HL-60/S4 treated with retinoic acid at 250 ng/mL for 4 days and 3 days (cell line): ENCODE data around the gene GSTO2.

Source experiments
- in situ Hi-C: fragments of 300-500 bp; cut with MboI; formaldehyde crosslinking; loops from 2 replicates; pipeline ENCODE4 v1.7.0; 2022; ENCODE audit warnings: low sequenced_read_pairs

GSTO2 gene

DNA sequence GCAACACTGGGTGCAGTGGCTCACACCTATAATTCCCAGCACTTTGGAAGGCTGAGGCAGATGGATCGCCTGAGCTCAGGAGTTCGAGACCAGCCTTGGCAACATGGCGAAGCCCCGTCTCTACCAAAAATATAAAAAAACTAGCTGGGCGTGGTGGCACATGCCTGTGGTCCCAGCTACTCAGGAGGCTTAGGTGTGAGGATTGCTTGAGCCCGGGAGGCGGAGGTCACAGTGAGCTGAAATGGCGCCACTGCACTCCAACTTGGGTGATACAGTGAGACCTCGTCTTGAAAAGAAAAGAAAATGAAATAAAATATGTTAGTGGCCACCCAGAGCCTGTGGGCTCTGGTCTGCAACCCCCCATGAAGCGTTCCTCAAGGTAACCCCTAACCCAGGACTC, 55.9 kb downstream of the GSTO2 start:
- in situ Hi-C loops: no loop called here

DNA sequence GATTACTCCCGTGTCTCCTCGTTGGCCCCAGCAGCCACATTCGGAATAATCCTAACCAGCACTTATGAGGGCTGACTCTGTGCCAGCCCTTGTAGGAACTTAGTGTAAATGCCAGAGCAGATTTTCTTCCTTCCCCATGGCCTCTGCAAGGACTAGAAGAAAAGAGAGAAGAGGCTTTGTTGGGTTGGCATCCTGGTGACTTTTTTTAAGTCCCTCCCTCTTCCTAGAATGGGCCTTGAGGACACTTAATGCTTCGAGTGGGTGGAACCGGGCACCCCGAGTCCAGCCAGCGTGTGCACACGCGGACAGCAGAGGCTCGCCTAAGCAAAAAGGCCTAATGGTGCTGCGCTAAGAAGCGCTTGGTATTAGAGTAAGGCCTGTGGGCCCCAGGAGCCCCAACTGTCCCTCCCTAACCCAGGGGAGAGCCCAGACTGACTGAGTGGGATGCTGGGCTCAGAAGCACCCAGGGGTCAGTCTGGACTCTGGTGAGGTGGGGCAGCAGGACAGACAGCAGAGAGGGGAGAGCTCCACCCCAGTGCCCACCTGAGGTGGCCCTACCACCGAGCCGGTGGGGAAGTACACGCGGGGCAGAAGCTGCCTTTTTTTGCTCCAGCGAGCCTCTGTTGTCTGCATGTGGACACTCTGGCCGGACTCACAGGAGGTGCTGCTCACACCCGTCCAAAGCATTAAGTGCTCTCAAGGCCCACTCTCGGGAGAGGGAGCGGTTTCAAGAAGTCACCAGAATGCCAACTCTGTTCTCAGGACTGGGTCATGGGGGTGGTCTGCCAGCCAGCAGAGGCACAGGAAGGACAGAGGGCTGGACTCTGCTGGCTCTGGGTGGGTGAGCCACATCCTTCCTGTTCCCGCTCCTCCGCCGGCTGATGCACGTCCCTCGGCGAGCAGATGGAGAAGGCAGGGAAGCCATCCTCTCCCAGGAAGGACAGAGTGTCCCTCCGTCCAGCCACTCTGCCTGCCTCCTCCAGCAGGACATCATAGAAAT, 56.8 kb downstream of the GSTO2 start:
- in situ Hi-C loops: no loop called here

DNA sequence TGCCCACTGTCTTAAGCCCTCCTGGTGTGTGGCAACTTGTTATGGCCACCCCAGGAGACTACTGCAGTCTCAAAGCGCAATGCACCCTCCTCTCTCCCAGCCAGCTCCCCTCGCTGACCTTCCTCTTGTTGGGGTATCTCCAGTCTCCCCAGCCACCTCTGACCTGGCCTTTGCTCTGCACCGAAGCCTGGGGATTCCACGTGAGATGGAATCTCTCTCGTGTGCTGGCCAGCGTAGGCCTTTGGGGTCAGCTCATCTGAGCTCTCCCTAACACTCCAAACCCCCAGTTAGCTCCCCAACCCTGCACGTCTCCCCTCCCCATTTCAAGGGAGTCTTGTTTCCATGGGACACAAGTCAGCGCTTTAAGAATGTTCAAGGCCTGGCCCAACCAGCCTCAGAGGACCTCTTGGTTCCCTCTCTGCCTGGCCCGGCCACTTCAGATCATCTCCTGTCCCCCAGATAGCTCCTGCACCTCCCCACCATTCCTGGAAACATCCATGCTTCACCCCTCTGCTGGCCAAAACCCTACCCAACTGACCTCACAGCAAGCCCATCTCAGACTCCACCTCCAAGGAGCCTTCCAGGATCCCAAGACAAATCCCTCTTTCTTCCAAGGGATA, 58.1 kb downstream of the GSTO2 start:
- in situ Hi-C loops: no loop called here

DNA sequence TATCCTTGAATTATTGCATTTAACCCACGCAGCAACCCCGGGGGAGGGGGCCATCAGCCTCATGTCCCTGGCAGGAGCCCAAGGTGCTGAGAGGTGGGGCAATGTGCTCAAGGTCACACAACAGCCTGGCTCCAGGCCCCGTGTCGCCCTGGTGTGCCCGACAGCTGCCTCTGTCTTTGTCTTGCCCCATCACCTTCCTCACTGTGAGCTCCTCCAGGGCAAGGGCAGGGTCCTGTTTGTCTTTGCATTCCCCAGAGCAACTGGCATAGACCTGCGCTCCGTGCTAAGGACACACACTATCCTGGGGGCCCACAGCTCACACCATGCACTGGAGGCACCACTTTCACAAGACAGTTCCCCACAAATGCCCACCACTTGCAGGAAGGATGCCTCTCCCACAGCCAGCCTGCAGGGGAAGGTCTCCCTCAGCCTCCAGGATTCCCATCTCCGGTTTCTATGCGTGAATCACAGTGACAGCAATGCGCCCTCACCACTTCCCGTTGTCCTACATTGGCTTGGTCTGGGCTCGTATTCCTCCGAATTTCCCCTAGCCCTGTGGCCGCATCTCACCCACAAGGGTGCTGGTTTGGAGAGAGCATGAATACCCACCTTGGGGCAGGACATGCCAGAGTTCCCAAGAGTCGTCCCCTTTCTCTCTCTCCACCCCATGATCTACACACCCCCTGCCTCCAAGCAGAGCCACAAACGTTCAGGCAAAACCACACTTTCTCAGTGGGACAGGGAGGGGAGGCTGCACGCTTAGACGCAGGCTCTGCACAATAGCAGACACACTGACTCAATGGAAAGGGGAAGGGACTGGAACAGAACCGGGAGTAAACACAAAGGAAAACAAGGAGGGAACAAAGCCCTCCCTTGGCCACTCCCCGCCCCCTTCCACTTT, 59.0 kb downstream of the GSTO2 start:
- in situ Hi-C loops: no loop called here

DNA sequence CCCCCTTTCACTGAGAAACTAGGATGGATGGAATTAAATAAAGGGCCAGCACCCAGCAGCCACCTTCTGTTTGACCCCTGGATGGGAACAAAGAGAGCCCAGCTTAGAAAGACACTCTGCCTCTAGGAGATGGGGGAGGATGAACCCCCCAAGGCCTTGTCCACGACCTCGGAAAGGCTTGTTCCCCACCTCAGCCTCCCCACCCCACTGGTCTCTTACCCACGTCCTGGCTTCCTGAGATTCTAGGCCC, 59.6 kb downstream of the GSTO2 start:
- in situ Hi-C loops: no loop called here

DNA sequence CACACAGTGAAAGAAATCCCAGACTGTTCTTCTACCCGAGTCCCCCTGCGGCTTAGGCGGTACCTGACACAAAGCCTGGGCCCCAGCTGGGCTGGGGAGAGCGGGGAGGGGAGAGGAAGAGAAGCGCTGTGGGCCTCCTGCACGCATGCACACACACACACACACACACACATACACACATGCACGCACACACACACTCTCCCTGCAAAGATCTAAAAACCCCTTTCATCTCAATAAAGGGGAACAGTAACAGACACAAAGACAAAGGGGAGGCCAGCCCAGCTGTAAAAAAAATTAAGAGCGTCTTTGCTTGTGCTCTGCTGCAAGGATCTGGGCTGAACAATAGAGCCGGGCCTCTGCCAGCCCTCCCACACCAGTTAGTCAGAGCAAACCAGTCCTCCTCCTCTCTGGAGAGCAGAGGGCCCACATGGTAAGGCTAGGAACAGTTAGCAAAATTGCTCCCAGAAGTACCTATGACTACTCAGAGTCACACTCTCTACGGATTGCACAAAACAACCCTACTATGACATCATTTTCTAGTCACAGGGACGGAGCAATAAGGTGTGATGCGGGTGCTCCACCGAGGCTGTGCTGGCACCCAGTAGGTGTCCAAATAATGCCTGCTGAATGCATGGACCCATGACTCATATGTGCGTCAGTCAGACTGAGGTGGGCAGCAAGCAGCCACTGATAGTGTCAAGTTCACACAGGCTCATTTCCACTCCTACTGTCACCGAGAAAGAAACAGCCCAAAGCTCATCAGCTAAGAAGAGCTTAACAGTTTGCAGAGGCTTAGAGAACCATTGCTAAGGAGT, 60.1 kb downstream of the GSTO2 start:
- in situ Hi-C loops: no loop called here

DNA sequence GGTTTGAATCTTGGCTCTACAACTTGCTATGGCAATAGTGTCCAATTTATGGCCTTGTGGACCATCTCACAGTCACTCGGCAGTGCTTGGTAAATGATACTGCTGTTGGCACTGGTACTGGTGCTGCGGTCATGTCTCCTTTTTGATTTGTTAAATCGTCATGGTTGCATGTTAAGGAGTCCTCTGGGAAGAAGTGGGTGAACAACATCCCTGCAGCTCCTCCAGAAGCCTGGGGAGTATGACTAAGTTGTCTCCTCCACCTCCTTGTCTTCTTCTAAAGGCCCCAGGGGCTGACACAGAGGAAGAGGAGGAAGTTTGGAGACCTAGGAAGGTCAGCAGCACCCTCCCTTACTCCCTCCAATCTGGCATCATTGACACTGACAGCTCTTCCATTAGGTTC, 60.8 kb downstream of the GSTO2 start:
- in situ Hi-C loops: no loop called here

DNA sequence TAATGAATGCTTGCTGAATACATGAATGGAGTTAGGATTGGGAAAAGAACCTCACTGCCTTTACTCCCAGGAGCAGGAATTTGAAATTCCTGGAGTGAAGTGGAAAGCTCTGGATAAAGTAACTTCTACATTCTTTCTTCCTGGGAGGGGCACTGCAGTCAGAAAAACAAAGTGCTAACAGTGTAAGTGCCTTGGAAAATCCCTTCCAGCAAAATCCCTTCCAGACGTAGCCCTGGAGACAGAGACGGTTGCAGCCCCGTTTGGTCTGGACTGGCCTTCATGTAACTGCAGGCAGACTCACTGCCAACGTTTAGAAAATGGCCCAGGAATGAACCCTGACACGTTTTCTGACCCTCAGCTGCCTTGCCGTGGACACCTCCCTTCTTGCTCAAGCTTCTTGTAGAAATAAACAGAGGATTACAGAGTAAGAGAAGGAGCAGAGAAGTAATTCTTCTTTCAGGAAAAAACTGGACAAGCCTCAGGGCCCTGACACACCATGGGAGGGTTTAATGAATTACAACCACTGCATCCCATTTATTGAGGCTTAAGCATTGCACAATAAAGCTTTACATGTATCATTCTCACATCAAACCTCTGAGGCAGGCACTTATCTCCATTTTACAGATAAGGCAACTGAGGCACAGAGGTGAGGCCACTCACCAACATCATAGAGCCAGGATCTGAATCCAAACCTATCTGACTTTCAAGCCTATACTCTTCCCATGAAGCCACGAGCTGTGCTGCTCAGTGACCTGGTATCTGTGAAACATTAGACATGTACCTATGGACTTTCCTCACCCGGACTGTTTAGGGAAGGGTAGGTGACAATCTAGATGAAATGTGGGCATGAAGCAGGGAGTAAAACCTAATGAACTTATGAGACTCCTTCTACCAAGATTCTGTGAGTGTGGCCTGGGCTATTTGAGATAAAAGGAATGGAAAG, 61.5 kb downstream of the GSTO2 start:
- in situ Hi-C loops: no loop called here

DNA sequence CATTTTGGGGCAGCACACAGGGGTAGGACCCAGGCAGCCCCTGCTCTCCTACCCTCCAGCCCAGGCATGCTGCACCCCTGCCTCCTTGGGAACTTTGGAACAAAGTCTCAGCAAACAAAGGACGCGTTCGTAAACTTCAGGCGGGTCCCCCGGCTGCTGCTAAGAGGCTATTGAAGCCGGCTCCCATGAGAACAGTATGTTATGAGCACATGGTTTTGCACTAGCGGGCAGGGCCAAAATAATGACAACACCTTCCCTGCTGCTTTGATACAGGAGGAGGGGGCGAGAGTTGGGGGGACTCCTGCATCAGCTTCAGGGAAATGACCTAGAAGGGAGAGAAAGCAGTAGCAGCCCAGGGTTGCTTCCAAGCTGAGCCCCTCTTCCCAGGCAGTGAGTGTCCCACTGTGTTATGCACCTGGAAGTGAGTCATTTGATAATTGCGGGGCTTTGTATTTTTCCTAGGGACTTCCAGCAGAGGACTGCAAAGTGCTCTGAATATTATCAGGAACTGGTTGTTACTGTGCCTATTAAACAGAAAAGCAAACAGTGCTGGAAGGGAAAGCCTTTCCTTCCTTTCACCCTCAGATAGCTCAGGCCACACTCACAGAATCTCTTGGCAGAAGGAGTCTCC, 62.3 kb downstream of the GSTO2 start:
- in situ Hi-C loops: no loop called here

DNA sequence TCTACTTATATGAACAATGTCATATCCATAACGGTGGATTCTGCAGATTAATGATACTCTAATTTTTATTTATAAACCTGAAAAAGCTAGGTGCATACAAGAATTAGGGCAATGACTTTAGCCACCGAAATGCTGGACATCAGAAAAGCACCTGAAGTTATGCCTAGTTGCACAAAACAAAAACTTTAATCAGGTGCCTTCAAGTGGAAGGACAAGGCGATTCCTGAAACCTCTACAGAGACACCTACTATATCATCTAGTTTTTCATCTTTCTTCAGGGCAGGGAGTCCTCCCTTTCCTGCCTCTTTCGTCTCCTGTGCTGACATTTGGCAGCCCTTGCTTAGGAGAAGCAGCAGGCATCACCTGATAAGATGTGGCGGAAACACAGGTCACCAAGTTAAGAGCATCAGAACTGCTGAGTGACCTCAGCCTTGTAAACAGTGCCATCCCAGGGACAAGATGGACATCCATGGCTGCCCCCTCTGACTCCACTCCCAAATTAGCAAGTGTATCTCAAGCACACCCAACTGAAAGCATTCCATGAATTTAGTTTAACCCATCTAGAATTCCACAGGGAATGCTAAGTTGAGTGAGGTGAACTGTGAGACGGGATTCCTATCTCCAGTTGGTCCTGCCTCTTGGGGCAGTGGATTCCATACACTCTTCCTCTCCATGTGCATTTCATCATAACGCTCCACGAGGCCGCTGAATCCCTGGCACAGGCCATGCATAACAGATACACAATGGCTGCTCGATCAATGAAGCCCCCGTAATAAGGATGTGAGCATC, 63.5 kb downstream of the GSTO2 start:
- in situ Hi-C loops: no loop called here

DNA sequence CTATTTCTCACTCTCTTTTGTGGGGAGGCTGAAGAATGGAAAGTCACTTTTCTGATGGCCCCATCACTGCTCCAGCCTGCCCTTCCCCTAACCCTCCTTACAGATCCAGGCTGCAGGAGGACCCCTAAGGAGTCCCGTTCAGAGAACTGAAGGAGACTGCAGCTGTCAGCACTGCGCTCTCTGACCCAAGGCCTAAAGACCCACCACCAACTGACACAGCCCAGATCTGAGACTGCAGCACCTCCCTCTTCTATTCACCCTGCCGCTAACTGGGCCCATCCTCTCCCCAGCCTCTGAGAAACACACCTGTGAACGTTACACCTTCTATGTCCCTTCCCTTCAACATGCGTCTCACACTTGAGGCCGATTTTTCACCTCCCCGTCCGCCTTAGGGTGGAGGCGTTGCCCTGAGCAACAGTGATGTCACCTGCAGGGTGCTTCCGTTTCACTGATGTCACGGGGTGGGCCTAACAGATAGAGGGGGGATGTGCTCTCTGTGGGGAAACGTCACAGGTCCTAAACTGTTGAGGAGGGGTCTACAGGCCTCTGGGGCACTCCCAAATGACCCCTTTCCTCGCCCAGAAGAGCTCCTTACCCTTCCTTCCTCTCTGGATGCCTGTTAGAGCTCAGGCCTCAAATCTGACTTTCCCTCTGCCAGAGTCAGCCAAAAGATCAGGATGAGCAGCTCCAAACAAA, 64.2 kb downstream of the GSTO2 start:
- in situ Hi-C loops: no loop called here

DNA sequence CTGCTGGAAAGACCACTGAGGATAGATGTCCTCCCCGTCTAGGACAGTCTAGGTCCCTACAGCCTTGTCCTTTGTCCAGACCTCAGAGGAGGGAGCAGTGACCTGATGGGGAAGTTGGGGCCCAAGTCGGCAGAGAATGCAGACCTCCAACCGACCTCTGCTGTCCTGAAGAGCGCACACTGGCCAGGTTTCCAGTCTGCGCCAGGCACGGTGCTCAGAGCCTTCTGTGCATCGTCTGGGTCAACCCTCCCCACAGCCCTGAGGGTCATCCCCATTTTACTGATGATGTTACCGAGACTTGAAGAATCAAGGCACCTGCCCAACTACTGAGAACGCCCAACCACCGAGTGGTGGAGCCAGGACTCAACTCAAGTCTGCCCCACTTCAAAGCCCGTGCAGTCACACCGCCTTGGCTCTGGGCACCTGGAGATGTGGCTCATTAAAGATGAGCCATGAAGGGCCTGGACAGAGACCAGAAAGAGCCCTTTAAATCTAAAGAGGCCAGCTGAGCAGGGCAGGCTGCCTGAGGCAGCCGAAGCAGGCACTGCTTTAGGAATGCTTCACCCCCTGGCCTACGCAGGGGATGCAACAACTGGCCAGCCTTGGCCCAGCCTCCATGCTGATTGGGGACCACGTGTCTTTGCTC, 64.9 kb downstream of the GSTO2 start:
- in situ Hi-C loops: no loop called here

DNA sequence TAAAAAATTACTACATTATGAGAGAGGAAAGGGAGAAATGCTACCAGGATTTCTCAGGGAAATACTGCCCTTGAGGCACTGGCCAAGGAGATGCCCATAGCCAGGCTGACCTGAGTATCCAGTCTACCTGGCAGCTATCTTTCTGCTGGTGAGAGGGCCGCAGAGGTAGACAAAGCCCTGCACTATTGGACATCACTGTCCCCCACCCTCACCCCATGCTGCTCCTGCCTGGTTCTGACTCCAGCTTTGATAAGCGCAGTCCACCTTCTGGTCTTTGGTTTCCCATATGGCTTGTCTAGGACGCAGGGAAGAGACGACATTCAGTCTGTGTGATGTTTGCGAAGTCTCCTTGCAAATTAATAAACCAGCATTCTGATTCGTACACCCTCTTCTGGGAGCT, 65.6 kb downstream of the GSTO2 start:
- in situ Hi-C loops: no loop called here

DNA sequence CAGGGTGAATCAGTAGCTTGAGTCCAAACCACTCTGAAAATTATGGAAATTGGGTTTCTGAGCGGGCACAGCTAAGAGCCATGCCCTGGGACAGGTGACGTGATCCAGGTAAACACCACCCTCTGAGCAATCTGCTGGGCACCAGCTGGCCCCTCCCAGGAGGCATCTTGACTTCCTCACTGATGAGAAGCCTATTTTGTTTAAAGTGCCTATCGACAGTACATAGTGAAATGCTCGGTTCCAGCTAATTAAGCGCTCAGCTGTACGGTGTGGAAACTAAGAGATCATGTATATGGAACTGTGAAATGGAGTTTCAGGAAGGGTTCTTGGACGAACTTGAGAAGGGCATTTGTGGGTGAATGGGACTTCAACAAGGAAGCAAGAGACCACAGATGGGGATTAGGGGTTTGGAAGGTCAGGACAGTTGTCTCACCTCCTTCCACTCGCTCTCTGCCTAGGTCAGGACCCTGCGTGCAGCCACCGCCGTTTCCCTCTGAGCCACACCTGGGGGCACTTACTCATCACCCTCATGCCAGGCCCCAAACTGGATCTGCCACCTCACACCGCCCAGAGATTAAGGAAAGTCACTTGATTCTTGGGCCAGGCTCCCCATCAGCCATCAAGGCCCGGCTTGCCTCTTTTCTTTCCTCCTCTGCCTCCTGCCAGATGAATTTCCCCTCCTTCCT, 66.1 kb downstream of the GSTO2 start:
- in situ Hi-C loops: no loop called here

DNA sequence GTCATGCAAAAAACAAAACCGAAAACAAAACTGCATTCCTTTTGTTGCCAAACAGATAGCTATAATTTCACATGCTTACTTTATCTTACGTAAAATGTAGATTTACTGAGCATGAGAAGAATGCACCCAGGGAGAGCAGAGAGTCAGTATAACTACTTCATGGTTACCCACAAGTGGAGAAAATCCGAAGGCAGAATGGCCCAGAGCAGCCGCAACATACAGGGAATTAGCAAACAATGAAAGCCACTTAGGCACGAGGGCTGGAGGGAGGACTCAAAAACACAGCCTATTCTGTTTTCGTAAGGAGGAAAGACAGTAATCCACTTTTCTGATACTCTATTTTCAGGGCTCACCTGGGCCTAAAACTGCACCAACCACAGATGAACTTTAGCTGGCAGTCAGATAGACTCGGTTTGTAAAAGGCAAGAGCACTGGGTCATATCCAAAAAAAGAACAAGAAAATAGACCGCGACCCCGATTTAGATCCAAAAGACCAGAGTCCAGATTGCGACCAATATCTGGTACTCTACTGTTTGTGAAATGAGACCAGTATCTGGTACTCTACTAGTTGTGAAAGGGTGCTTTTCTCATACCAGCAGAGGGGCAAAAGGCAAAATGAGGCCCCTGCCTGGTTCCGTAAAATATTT, 68.0 kb downstream of the GSTO2 start:
- in situ Hi-C loops: no loop called here

DNA sequence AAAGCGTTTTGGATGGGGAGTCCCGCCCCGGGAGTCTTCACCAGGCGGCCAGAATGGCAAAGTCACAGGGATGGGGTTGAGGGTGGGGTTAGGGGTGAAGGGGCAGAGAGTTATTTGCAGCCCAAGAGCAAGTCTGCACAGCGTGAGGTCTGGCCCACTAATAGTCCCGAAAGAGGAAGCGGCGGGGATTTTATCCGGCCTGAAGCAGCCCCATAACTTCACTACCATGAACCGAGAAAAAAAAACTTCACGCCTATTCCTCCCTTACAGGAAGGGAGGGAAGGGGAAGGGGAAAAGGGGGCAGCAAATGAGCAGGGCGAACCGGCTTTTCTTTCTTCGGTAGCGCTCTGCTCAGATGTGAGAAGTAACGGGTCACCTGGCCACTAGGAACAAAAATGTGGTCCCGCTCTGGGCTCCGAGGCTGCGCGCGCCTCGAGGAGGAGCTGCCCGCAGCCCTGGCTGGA, 68.6 kb downstream of the GSTO2 start:
- in situ Hi-C loops: no loop called here
